Gastrocnemius medialis (tissue), 4 donors: ENCODE data around the gene MYO7A. TPM values are rescaled to one million over a fixed set of nuclear protein-coding genes. Genes with fewer than 3 reads are reported as not detected.

Source experiments
- ATAC-seq, 2 donors: fragments of 150-250 bp; one replicate each; pipeline ENCODE4 v1.9.1; 2016
- DNase-seq, 2 donors: peaks; one replicate each; pipeline ENCODE4 v3.0.0-alpha.2; 2019
- H3K27ac ChIP-seq, 4 donors: fragments of 200-600 bp; sonication (generic); 1 replicate in 1 of 4; 2 replicates in 3 of 4; pipeline ENCODE4 v1.5.1; 2016 to 2018; ENCODE audit warnings: mild to moderate bottlenecking in 2 of 4, moderate library complexity in 1 of 4
- H3K27me3 ChIP-seq, 3 donors: fragments of 200-600 bp; sonication (generic) in 2 of 3; 1 replicate in 1 of 3; 2 replicates in 2 of 3; pipeline versions ENCODE4 v1.5.1 to v1.6.0; 2016 to 2019; ENCODE audit warnings: mild to moderate bottlenecking in 1 of 3, moderate library complexity in 1 of 3
- H3K36me3 ChIP-seq, 2 donors: fragments of 200-600 bp; sonication (generic) in 1 of 2; one replicate each; pipeline ENCODE4 v1.5.1; 2017 to 2018
- H3K4me1 ChIP-seq, 2 donors: fragments of 200-600 bp; sonication (generic) in 1 of 2; one replicate each; pipeline ENCODE4 v1.5.1; 2016 to 2017; ENCODE audit warnings: mild to moderate bottlenecking in 2 of 2
- H3K4me3 ChIP-seq, 4 donors: fragments of 200-600 bp; sonication (generic) in 3 of 4; 1 replicate in 1 of 4; 2 replicates in 3 of 4; pipeline ENCODE4 v1.5.1; 2016 to 2019; ENCODE audit warnings: mild to moderate bottlenecking in 2 of 4
- H3K9me3 ChIP-seq, 3 donors: fragments of 200-600 bp; sonication (generic) in 2 of 3; 1 replicate in 1 of 3; 2 replicates in 2 of 3; pipeline ENCODE4 v1.5.1; 2016 to 2019
- CTCF ChIP-seq, 5 experiments: fragments of 450-650 bp in 3 of 5; fragments of 200-600 bp in 2 of 5; sonication (generic) in 2 of 5; IDR thresholded peaks in 4 of 5; conservative IDR thresholded peaks in 1 of 5; 1 replicate in 4 of 5; 2 replicates in 1 of 5; pipeline ENCODE4 v1.5.1; 2016 to 2019; ENCODE audit warnings: antibody characterized with exemption in 5 of 5, mild to moderate bottlenecking in 3 of 5, moderate library complexity in 3 of 5
- POLR2A ChIP-seq, 2 donors: fragments of 450-650 bp; IDR thresholded peaks; one replicate each; pipeline ENCODE4 v1.6.1; 2017; ENCODE audit warnings: antibody characterized with exemption in 2 of 2, mild to moderate bottlenecking in 2 of 2, moderate library complexity in 2 of 2
- in situ Hi-C, 4 donors: fragments of 200-750 bp; cut with MboI; loops; one replicate each; pipeline versions ENCODE4 v1.15.0 to v1.8.0; 2017; ENCODE audit warnings: low sequenced_read_pairs in 4 of 4
- intact Hi-C: fragments of 100-400 bp; cut with DNase I; formaldehyde crosslinking; loops from one replicate; pipeline ENCODE4 v1.15.1; 2023; ENCODE audit warnings: low total_unique reads
- total RNA-seq, 4 donors: library from RNA; depleted of rRNA; stranded (reverse); fragments of >200 nt; gene quantifications; one replicate each; pipeline versions ENCODE4 v1.1.0 to v1.2.3, GENCODE V29; 2016

The MYO7A gene
- total RNA-seq, 4 donors from 2014 or later: 1.6 to 3.5 (median 2.1) TPM

- Histone ChIP-seq H3K27ac (no peak overlapping the region), H3K9me3 (no peaks in the 10 kb centered on the region), H3K4me3 (no peak overlapping the region), H3K4me1 (no peaks in the 10 kb centered on the region), H3K27me3 (no peaks in the 10 kb centered on the region), H3K36me3 (no peaks in the 10 kb centered on the region)
- in situ Hi-C loops: no loop called here
- DNase-seq: no peak
- no peak for ATAC-seq
- intact Hi-C loops: no loop called here
- TF ChIP-seq CTCF (IDR thresholded peaks at IDR 0.05 in 4 of 5, conservative IDR thresholded peaks at IDR 0.05 in 1 of 5) (no peak), POLR2A (IDR thresholded peaks at IDR 0.05) (no peak)
Observed at GRCh38 chr11:77207019-77207485, 79.0 kb downstream of the MYO7A start.

DNA sequence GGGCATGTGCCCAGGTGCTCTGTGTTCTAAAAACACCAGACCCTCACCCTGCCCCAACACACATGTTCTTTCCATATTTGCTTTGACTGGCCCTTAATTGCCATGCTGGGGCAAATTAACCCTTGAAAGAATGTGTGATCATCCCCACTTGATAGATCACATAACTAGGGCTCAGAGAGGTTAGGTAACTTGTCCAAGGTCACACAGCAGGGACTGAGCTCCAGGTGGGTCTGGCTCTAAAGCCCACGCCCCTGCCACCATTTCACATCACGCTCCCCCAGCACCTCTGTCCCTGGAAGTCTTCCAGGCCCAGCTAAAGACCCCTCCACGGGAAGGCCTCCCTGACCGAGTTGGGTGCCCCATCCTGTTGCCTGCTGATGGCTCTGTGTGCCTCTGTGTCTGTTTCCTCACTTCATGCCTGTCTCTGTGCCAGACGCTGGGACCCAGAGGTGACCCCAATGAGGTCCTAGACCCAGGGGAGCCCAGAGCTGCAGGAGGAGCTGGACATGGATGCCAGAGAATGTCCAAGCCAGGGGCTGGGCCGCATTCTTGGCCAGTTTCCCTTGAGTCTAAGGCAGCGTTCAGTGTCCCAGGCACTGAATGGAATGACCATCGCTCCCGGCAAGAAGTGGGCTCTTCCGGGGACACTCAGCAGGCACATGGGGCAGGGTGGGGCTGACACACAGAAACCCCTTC lies 79.7 kb downstream of the MYO7A start:
- no peak overlapping the region for H3K4me3 ChIP-seq
- H3K9me3 ChIP-seq: no peaks in the 10 kb centered on the region
- DNase-seq: no peak
- in situ Hi-C loops: no loop called here
- H3K36me3 ChIP-seq: no peaks in the 10 kb centered on the region
- no peak for ATAC-seq
- no peak for TF ChIP-seq CTCF (IDR thresholded peaks at IDR 0.05 in 4 of 5, conservative IDR thresholded peaks at IDR 0.05 in 1 of 5)
- TF ChIP-seq POLR2A (IDR thresholded peaks at IDR 0.05): no peak
- H3K4me1 ChIP-seq: no peaks in the 10 kb centered on the region
- intact Hi-C loops: no loop called here
- no peak overlapping the region for H3K27ac ChIP-seq
- H3K27me3 ChIP-seq: no peaks in the 10 kb centered on the region

- TF ChIP-seq CTCF (IDR thresholded peaks at IDR 0.05 in 4 of 5, conservative IDR thresholded peaks at IDR 0.05 in 1 of 5) (no peak), POLR2A (IDR thresholded peaks at IDR 0.05) (no peak)
- intact Hi-C loops (no loop called here), in situ Hi-C loops (no loop called here)
- Histone ChIP-seq H3K27me3 (no peaks in the 10 kb centered on the region), H3K4me1 (no peaks in the 10 kb centered on the region), H3K27ac (no peak overlapping the region), H3K9me3 (no peaks in the 10 kb centered on the region), H3K4me3 (no peak overlapping the region), H3K36me3 (no peaks in the 10 kb centered on the region)
- ATAC-seq (no peak), DNase-seq (no peak)
Observed at GRCh38 chr11:77208535-77208934, 80.5 kb downstream of the MYO7A start.

GRCh38 chr11:77209663-77210062 lies 81.6 kb downstream of the MYO7A start:
- intact Hi-C loops (no loop called here), in situ Hi-C loops (no loop called here)
- no peak overlapping the region for H3K4me3 ChIP-seq

More at GRCh38 chr11:77209663-77210062, 81.6 kb downstream of the MYO7A start:
- Histone ChIP-seq H3K4me1 (no peaks in the 10 kb centered on the region), H3K27me3 (no peaks in the 10 kb centered on the region), H3K27ac (no peak overlapping the region), H3K9me3 (no peaks in the 10 kb centered on the region), H3K36me3 (no peaks in the 10 kb centered on the region)
- TF ChIP-seq CTCF (IDR thresholded peaks at IDR 0.05 in 4 of 5, conservative IDR thresholded peaks at IDR 0.05 in 1 of 5) (no peak), POLR2A (IDR thresholded peaks at IDR 0.05) (no peak)
- ATAC-seq (no peak), DNase-seq (no peak)
